ENCODE measurements around the gene KIF27. TPM values are rescaled to one million over a fixed set of nuclear protein-coding genes. Genes with fewer than 3 reads are reported as not detected.
"Not testable (repeated sequence)": the region's sequence is repeated elsewhere in the genome, so short reads cannot be mapped to it uniquely, and the experiment has no call there.

KIF27 gene
- total and polyA plus RNA-seq, 2 of the 4 experiments (the other 2 are of a cell fraction): 0.60 to 1.6 TPM

GRCh38 chr9:83824986-83825623 is 96.1 kb downstream of the KIF27 start:
- POLR2A ChIA-PET (ENCODE audit: unreplicated experiment); H3K36me3 ChIP-seq (ENCODE audit: control insufficient read depth, insufficient read depth, low read length); H2BK5ac ChIP-seq (ENCODE audit: low read depth, low read length, poor library complexity, severe bottlenecking); H3K4me3 ChIP-seq (ENCODE audit: insufficient read depth, low read depth, low read length); H3K27me3 ChIP-seq (ENCODE audit: control insufficient read depth, insufficient read depth, low read length); H3K27ac ChIP-seq (ENCODE audit: insufficient read depth, low read length); intact Hi-C loops (cut with micrococcal nuclease); H3K56ac ChIP-seq (ENCODE audit: extremely low read depth, insufficient read depth, low read length); H2BK120ac ChIP-seq (ENCODE audit: low read depth, low read length); H3K4me1 ChIP-seq (ENCODE audit: control insufficient read depth, insufficient read depth, low read length); H2BK20ac ChIP-seq (ENCODE audit: low read depth, low read length); H3K79me1 ChIP-seq (ENCODE audit: low read depth in 1 of 2, low read length in 2 of 2); in situ Hi-C loops (cut with MboI; ENCODE audit: low sequenced_read_pairs); H4K91ac ChIP-seq (ENCODE audit: insufficient read depth, low read depth, low read length); H4K20me1 ChIP-seq (ENCODE audit: insufficient read depth, low read length); H2AK9ac ChIP-seq (replicated peaks; ENCODE audit: low read depth, low read length, poor library complexity); H3K9me1 ChIP-seq (ENCODE audit: insufficient read depth, low read length); H4K5ac ChIP-seq (ENCODE audit: low read depth, low read length); H3K18ac ChIP-seq (ENCODE audit: low read depth, low read length); H2BK15ac ChIP-seq (ENCODE audit: low read depth, low read length); BruUV-seq (replicated peaks); CTCF ChIA-PET; H4K8ac ChIP-seq (ENCODE audit: low read depth in 2 of 2, low read length in 2 of 2); H3K9ac ChIP-seq (ENCODE audit: low read depth, low read length); H3K9me3 ChIP-seq (ENCODE audit: control insufficient read depth, insufficient read depth, low read length); H2AK5ac ChIP-seq (ENCODE audit: low read depth, low read length); dilution Hi-C loops (cut with HindIII; ENCODE audit: low sequenced_read_pairs, unreplicated experiment): not testable (repeated sequence)
- H3K4me2 ChIP-seq (ENCODE audit: low read depth, low read length): peak overlapping the region; percentile 52; the same call in 1 of the 2 replicates
- H2AFZ ChIP-seq (replicated peaks; ENCODE audit: low read length, poor library complexity): peak overlapping the region; percentile 79
- peak overlapping the region; percentile 11; the same call in 1 of the 2 replicates for H3K23ac ChIP-seq (ENCODE audit: low read depth, low read length)
- H3K14ac ChIP-seq (replicated peaks; ENCODE audit: low read depth, low read length): 0 out of 2 replicates have a peak overlapping the region, but pooled peaks have one; percentile 58
- peak; percentile 98 for ATAC-seq (ENCODE audit: low read depth)
- WGBS, 2 experiments (ENCODE audit: extremely low coverage in 2 of 2, insufficient read length in 1 of 2): no CpG with 5 or more reads among the region's 3 CpGs
- H3K4ac ChIP-seq (ENCODE audit: low read depth, low read length): 0 out of 2 replicates have a peak overlapping the region, but pooled peaks have one; percentile 19
- DNase-seq: peak; percentile 73
- peak; percentile 56; the same call in 1 of the 2 replicates for TF ChIP-seq FOS (IDR thresholded peaks at IDR 0.05; ENCODE audit: low read depth, low read length)
